ENCODE measurements around the gene TAOK2. TPM values are rescaled to one million over a fixed set of nuclear protein-coding genes. Genes with fewer than 3 reads are reported as not detected.
A peak's percentile ranks its signal among the peaks of the same experiment; 100 is the strongest.
"Not testable (repeated sequence)": the region's sequence is repeated elsewhere in the genome, so short reads cannot be mapped to it uniquely, and the experiment has no call there.

Gene TAOK2
- total RNA-seq: 10.5 TPM

DNA sequence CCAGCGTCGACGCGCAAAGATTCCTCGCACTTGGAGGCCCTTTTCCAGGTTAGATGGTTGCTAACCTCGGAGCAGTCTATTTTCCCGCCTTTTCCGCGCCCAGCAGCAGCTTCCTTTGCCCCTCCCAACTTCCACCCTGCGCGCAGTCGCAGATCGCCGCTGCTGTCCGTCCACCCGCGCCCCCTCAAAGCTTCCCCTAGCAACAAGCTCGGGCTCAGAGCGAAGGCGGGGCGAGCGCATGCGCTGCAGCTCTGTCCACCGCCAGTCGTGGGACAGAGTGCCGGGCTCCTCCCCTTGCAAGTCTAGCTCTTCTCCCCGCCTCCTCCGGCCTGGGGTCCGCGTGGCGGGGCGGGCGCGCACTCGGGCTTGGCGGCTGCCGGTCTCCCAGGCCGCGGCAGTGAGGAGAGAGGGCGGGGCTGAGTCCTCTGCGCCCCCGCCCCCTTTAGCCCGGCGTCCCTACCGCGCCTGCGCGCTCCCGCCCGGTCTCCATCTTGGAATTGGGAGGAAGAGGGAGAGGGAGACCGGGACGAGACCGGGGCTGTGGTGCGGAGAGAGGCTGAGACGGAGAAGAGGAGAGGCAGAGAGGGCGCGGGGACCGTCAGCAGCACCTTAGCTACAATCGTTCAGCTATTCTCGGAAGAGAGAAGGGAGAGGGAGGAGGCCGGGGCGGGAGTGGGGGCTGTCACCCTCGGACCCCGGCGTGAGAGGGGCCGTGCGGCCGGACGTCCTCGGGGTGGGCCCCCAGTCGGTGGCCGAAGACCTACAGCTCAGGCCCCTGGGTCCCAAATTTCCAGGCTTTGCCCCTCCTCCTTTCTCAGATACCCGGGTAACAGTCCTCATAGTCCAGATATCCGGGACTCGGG is at the start of gene TAOK2:
TAOK2 (plus strand) TSS at position 485 of the 863 bp plus-strand sequence. CDS start 3,905 bp downstream, outside the sequence.
- H3K9me3 ChIP-seq (ENCODE audit: low read depth, low read length): no peaks in the 10 kb centered on the region

DNA sequence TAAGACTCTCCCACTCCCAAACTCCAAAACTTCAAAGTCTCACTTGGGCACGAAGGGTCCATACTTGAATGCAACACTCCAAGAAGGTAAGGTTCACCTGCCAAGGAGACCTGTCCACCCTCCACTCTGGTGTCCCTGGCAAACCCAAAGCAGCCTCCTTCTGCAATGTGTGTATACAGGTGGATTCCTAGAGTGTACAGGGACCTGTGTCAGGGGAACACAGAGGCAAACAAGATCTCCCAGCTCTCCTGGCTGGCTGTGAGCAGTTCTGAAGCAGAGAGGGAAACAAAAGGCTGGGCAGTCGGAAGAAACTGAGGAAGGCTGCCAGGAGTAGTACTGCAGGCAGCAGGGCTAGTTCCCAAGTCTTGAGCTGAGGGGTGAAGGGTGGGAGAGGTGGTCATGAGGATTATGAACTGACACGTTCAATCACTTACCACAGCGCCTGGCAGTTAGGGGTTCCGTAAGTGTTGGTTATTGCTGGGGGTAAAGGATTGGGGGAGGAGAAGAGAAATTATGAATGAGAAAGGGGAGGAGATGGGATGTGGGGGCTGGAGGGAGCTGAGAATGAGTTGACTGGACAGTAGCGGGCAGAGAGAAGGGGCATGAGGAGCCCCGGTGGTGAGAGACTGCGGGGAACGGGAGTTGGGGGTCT is 48.4 kb upstream of the TAOK2 start:
- peaks cover 30% of the 10 kb centered on the region for H3K4me1 ChIP-seq (ENCODE audit: insufficient read depth, low read length)
- no peaks in the 10 kb centered on the region for H3K27me3 ChIP-seq (ENCODE audit: insufficient read depth, low read length)
- H3K9me3 ChIP-seq (ENCODE audit: low read depth, low read length): no peaks in the 10 kb centered on the region
- H3K4me3 ChIP-seq (ENCODE audit: low read length): peak overlapping the region; percentile 97

More for the DNA sequence above, at the start of gene TAOK2:
- Histone ChIP-seq H3K27me3 (ENCODE audit: insufficient read depth, low read length) (no peaks in the 10 kb centered on the region), H3K4me3 (ENCODE audit: low read length) (peak within 1 kb of the TSS; percentile 96), H3K4me1 (ENCODE audit: insufficient read depth, low read length) (peaks cover 37% of the 10 kb centered on the region)

DNA sequence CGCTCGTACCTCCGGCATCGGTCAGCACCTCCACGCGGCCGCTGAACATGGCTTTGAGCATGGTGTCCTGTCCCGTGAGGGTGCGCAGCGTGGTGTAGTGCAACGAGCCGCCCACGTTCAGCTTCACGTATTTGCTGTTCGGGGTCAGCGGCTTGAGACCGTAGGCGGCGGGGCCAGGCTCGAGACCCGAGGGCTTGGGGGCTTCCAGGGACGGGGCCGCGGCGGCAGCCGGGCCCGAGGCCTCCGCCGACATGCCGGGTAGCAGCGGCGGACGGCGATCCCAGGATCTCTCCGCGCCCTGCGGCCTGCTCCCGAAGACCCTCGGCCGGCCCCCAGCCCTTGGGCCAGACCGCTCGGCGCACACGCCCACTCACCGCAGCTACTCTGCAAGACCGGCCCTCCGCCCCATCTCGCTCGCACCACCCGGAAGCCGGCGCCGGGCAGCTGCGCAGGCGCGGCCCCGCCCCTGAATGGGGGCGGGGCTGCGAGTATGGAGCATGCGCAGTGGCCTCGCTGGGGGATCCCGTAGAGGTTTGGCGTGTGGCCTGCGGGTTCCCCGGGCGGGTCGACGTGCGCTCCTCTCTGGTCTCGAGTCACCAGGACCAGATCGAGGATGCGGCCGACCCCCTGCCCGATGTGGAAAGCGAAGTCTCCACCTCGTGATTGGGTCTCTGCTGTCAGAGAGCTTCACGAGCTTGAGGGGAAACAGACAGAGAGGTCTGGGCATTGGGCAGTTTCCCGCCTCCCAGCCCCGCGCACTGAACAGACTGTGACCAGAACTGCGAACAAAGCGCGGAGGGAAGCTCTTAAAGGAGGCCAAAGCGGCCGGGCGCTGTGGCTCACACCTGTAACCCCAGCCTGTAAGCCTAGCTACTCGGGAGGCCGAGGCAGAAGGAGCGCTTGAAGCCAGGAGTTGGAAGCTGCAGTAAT is 47.6 kb upstream of the TAOK2 start, which contains the start of gene KCTD13:
KCTD13 (minus strand) TSS at position 446 of the 930 bp plus-strand sequence; CDS start at position 253, 193 bp downstream.
- H3K9me3 ChIP-seq (ENCODE audit: low read depth, low read length): no peaks in the 10 kb centered on the region
- H3K4me1 ChIP-seq (ENCODE audit: insufficient read depth, low read length): peaks cover 30% of the 10 kb centered on the region
- H3K27me3 ChIP-seq (ENCODE audit: insufficient read depth, low read length): no peaks in the 10 kb centered on the region
- H3K4me3 ChIP-seq (ENCODE audit: low read length): peak within 1 kb of the TSS; percentile 97

DNA sequence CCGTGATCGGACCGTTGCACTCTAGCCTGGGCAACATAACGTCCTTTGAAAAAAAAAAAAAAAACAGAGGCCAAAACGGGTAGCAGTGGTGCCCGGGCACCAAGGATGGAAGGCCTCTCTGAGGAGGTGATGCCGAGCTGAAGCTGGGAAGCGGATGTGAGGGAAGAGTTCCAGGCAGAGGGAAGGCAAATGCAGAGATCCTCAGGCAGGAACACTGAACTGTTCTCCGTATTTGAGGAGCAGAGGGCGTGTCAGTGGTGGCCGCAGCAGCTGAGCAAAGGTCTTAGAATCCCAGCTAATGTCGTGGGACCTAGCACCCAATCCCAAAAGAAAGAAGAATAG is 47.0 kb upstream of the TAOK2 start:
- no peaks in the 10 kb centered on the region for H3K9me3 ChIP-seq (ENCODE audit: low read depth, low read length)
- peak overlapping the region; percentile 97 for H3K4me3 ChIP-seq (ENCODE audit: low read length)
- H3K27me3 ChIP-seq (ENCODE audit: insufficient read depth, low read length): no peaks in the 10 kb centered on the region
- H3K4me1 ChIP-seq (ENCODE audit: insufficient read depth, low read length): peaks cover 30% of the 10 kb centered on the region

DNA sequence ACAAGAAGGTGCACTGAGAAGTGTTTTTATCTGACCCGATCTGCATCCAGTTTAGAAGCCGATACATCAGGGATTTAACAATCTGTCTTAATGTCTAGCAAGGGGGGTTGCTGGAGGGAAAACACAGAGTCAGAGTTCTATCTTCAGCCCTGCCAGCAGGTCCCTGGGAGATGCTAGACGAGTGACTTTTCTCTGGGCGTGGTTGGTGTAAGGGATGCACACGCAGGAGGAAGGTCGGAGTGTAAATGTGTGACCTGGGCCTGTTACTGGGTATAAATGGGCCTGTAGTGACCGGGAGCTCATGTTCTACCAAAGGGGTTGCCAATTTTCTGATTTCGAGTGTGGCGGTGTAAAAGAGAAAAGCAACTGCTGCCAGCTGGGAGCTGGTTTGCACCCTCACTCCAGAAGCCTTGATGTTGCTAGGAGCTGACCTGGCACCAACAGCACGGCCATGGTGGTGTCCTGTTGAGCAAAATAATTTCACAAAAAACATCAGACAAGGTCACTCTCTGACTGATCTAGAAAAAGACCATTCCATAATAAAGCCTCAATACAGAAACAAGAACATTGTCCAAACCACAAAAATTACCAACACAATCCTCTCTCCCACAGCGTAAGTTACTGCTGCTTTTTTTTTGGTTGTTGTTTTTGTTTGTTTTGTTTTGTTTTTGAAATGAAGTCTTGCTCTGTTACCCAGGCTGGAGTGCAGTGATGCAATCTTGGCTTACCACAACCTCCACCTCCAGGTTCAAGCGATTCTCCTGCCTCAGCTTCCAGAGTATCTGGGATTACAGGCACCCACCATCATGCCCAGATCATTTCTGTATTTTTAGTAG is 46.4 kb upstream of the TAOK2 start:
- Histone ChIP-seq H3K4me3 (ENCODE audit: low read length) (no peak overlapping the region), H3K9me3 (ENCODE audit: low read depth, low read length) (no peaks in the 10 kb centered on the region), H3K27me3 (ENCODE audit: insufficient read depth, low read length) (no peaks in the 10 kb centered on the region), H3K4me1 (ENCODE audit: insufficient read depth, low read length) (peaks cover 29% of the 10 kb centered on the region)

DNA sequence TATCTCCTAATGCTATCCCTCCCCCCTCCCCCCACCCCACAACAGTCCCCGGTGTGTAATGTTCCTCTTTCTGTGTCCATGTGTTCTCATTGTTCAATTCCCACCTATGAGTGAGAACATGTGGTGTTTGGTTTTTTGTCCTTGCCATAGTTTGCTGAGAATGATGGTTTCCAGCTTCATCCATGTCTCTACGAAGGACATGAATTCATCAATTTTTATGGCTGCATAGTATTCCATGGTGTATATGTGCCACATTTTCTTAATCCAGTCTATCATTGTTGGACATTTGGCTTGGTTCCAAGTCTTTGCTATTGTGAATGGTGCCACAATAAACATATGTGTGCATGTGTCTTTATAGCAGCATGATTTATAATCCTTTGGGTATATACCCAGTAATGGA is 41.9 kb upstream of the TAOK2 start:
- H3K4me3 ChIP-seq (ENCODE audit: low read length); H3K27me3 ChIP-seq (ENCODE audit: insufficient read depth, low read length); H3K4me1 ChIP-seq (ENCODE audit: insufficient read depth, low read length); H3K9me3 ChIP-seq (ENCODE audit: low read depth, low read length): not testable (repeated sequence)

DNA sequence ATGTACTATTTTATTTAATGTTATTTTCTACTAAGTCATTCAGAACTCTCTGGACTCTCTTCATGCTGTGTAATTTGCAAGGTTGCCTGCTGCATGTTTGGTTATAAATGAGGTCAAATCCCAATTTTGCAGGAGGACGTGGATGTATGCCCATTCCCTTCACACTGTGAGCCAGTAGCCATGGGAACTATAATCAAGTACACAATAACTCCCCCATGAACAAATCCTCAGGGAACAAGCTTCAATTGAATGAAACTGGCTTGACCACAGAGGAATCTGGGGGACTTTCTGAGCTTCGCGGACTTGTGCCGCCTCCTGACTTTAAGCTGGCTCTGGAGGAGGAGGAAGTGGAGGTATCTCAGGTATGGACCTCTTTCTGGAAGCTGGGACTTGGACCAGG is 33.0 kb upstream of the TAOK2 start:
- H3K4me1 ChIP-seq (ENCODE audit: insufficient read depth, low read length): no peaks in the 10 kb centered on the region
- H3K27me3 ChIP-seq (ENCODE audit: insufficient read depth, low read length): no peaks in the 10 kb centered on the region
- H3K4me3 ChIP-seq (ENCODE audit: low read length): no peak overlapping the region
- no peaks in the 10 kb centered on the region for H3K9me3 ChIP-seq (ENCODE audit: low read depth, low read length)

DNA sequence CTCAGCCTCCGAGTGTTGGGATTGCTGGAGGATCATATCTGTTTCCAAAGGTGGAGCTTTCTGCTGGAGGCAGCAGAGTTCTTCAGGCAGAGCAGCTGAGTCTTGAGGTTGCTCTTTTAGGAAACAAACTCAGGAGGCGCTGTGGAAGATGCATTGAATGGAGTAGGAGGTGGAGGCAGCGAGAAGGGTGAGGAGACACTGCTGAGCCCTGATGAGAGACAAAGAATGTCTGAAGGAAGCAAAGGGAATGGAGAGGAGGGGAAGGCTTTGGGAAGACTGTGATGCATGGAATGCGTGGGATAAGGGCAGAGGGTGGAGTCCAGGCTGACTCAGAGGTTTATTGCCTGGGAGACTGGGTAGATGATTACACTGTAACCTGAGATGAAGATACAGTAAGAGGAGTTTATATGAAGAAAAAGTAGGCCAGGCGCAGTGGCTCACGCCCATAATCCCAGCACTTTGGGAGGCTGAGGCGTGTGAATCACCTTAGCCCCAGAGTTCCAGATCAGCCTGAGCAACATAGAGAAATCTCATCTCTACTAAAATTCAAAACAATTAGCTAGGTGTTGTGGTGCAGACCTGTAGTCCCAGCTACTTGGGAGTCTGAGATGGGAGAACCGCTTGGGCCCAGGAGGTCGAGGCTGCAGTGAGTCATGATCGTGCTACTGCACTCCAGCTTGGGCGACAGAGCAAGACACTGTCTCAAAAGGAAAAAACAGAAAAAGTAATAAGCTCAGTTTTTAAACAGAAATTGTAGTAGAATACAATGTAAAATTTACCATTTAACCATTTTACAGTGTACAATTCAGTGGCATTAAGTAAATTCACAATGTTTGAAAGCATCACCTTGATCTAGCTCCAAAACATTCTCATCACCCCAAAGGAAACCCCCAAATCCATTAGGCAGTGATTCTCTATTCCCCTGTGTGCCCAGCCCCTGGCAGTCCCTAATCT is 29.5 kb upstream of the TAOK2 start:
- Histone ChIP-seq H3K4me3 (ENCODE audit: low read length) (no peak overlapping the region), H3K27me3 (ENCODE audit: insufficient read depth, low read length) (no peaks in the 10 kb centered on the region), H3K9me3 (ENCODE audit: low read depth, low read length) (no peaks in the 10 kb centered on the region), H3K4me1 (ENCODE audit: insufficient read depth, low read length) (no peaks in the 10 kb centered on the region)

DNA sequence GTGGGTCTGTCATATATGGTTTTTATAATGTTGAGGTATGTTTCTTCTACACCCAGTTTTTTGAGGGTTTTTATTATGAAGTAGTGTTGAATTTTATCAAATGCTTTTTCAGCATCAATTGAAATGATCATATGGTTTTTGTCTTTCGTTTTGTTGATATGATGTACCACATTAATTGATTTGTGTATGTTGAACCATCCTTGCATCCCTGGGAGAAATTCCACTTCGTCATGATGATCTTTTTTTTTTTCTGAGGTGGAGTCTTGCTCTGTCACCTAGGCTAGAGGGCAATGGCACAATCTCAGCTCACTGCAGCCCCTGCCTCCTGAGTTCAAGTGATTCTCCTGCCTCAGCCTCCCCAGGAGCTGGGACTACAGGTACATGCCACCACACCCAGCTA is 25.8 kb upstream of the TAOK2 start:
- H3K4me3 ChIP-seq (ENCODE audit: low read length): no peak overlapping the region
- H3K4me1 ChIP-seq (ENCODE audit: insufficient read depth, low read length): no peaks in the 10 kb centered on the region
- H3K9me3 ChIP-seq (ENCODE audit: low read depth, low read length): no peaks in the 10 kb centered on the region
- H3K27me3 ChIP-seq (ENCODE audit: insufficient read depth, low read length): no peaks in the 10 kb centered on the region

DNA sequence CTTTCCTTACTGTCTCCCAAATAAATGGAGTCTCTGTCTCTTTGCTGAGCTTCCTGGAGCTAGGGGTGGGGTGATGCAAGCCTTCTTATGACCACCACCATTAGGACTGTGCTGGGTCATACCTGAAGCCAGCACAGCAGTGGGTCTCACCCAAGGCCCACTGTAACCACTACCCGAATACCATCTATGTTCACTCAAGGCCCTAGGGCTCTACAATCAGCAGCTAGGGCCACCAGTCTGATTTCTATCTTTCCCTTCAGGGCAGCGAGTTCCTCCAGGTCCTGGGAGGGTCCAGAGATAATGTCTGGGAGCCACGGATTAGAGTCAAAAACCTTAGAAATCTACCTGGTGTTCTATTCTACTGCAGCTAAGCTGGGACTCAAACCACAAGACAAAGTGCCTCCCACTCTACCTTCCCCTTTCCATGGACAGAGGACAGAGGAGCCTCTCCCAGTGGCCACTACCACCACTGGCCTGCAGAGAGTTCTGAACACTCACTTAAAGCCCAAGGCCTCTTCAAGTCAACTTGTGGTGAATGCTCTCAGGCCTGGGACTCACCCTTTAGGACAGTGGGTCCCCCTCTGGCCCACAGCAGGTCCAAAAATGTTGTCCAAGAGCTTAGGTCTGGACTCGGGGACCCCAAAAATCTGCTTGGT is 22.7 kb upstream of the TAOK2 start:
- H3K4me3 ChIP-seq (ENCODE audit: low read length): no peak overlapping the region
- no peaks in the 10 kb centered on the region for H3K27me3 ChIP-seq (ENCODE audit: insufficient read depth, low read length)
- H3K9me3 ChIP-seq (ENCODE audit: low read depth, low read length): no peaks in the 10 kb centered on the region
- H3K4me1 ChIP-seq (ENCODE audit: insufficient read depth, low read length): no peaks in the 10 kb centered on the region

DNA sequence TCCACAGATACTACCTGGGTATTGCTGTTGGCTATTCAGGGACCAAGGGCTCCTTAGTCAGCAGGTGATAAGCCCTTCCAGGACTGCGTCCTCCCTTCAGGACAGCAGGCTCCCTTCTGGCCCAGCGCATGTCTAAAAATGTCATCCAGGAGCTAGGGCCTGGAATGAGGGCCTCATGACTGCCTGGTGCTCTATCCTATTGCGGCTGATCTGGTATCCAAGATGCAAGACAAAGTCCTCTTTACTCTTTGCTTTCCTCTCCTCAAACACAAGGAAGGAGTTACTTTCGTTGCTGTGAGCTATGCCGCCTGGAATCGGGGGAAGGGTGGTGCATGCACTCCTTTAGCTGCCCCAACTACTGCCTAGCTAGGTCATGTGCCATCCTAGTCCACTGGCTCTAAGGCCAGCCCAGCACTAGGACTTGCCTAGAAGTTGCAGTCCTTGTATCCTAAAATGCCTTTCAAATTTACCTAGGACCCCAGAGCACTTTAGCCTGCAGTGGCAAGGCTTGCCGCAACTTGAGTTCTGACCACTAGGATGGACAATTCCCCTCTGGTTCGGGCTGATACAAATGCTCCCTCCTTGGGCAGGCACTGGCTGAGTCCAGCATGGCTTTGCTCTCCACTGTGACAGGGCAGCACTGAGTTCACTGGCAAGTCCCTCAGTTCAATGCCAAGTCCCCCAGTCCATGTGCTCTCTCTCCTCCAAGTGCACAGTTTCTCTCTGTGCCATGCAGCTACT is 21.9 kb upstream of the TAOK2 start:
- Histone ChIP-seq H3K4me1 (ENCODE audit: insufficient read depth, low read length) (no peaks in the 10 kb centered on the region), H3K9me3 (ENCODE audit: low read depth, low read length) (no peaks in the 10 kb centered on the region), H3K27me3 (ENCODE audit: insufficient read depth, low read length) (no peaks in the 10 kb centered on the region), H3K4me3 (ENCODE audit: low read length) (no peak overlapping the region)

DNA sequence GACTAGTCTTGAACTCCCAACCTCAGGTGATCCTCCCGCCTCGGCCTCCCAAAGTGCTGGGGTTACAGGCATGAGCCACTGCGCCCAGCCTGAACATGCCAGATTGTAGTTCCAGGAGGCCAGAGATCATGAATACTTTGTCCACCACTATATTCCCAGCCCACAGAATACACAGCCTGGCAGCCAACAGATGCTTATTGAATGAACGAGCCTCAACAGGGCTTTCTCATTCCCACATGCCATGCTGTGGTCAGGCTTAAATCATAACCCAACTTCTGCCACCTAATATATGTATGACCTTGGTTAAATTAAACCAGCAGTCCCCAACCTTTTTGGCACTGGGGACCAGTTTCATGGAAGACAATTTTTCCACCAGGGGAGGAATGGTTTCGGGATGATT is 14.9 kb upstream of the TAOK2 start:
- Histone ChIP-seq H3K4me3 (ENCODE audit: low read length) (no peak overlapping the region), H3K9me3 (ENCODE audit: low read depth, low read length) (no peaks in the 10 kb centered on the region), H3K27me3 (ENCODE audit: insufficient read depth, low read length) (no peaks in the 10 kb centered on the region), H3K4me1 (ENCODE audit: insufficient read depth, low read length) (peaks cover 19% of the 10 kb centered on the region)

Measured in mononuclear cell (primary cell).